ENCODE data around the gene HTR7. TPM values are rescaled to one million over a fixed set of nuclear protein-coding genes. Genes with fewer than 3 reads are reported as not detected.

The HTR7 gene
- total RNA-seq, 1 experiment from 2014 or later: 0.62 TPM

DNA sequence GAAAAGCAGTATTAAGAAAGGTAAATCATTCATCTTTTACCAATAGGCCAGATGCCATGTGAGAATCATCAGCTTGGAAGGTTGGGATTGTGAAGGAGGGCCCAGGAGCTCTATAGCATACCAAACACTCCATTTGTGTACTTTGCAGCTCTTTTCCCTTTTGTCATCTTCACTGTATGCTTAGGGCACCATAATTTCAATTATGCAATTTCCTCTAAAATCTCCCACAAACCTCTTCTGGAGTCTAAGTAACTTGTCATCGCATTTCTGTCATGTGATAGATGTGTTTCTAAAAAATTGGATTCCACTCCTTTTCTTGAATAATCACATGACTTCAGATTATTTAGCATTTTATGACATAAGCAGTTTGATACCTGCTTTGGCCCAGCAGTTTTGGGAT, 31.8 kb upstream of the HTR7 start:
- CTCF ChIA-PET: no interaction called here
- intact Hi-C loops (cut with micrococcal nuclease): loop anchor here (5.0 kb wide), 1 partner anchor 273 kb away; no protein-coding TSS in a partner anchor

DNA sequence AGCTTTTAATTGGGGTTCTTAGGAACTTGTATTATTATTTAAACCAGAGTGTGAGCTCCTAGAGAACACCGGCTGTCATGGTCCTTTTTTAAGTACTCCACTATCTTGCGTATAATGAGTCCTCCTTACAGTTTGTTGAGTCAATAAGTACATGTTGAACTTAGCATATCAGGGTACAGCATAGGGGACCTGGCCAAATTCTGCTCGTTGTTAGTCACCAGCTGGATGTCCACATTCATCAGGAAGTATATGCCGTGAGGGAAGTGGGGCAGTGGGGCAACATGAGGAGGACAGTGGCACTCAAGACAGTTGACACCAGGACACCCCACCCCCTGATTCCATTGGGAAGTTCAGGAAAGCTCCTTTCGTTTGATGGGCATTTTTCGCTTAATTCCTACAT, 30.5 kb upstream of the HTR7 start:
- no peaks in the 10 kb centered on the region for H3K9me3 ChIP-seq (ENCODE audit: low read length)
- TF ChIP-seq EZH2phosphoT487 (IDR thresholded peaks at IDR 0.05; ENCODE audit: borderline replicate concordance, low read length): no peak
- TF ChIP-seq, protein P1, sequence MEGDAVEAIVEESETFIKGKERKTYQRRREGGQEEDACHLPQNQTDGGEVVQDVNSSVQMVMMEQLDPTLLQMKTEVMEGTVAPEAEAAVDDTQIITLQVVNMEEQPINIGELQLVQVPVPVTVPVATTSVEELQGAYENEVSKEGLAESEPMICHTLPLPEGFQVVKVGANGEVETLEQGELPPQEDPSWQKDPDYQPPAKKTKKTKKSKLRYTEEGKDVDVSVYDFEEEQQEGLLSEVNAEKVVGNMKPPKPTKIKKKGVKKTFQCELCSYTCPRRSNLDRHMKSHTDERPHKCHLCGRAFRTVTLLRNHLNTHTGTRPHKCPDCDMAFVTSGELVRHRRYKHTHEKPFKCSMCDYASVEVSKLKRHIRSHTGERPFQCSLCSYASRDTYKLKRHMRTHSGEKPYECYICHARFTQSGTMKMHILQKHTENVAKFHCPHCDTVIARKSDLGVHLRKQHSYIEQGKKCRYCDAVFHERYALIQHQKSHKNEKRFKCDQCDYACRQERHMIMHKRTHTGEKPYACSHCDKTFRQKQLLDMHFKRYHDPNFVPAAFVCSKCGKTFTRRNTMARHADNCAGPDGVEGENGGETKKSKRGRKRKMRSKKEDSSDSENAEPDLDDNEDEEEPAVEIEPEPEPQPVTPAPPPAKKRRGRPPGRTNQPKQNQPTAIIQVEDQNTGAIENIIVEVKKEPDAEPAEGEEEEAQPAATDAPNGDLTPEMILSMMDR (conservative IDR thresholded peaks at IDR 0.05; ENCODE audit: low read depth, low read length): no peak
- no peak for TF ChIP-seq EZH2 (IDR thresholded peaks at IDR 0.05; ENCODE audit: low read length, unreplicated experiment)
- H3K4me3 ChIP-seq (ENCODE audit: low read length): no peak overlapping the region
- no peaks in the 10 kb centered on the region for H3K9me2 ChIP-seq (replicated peaks; ENCODE audit: low read length)
- H3K4me2 ChIP-seq (ENCODE audit: low read length): peak overlapping the region; percentile 23; the same call in 1 of the 2 replicates
- 0 out of 2 replicates have a peak, but pooled peaks cover 5% of the 10 kb centered on the region for H4K20me1 ChIP-seq (ENCODE audit: low read length)
- DNase-seq: peak; percentile 13
- H3K36me3 ChIP-seq (ENCODE audit: low read depth, low read length): peaks cover 21% of the 10 kb centered on the region
- ChIA-PET CTCF (no interaction called here), POLR2A (ENCODE audit: unreplicated experiment) (no interaction called here)
- no peaks in the 10 kb centered on the region for H3K79me2 ChIP-seq (ENCODE audit: low read length)
- no peaks in the 10 kb centered on the region for H3F3A ChIP-seq (ENCODE audit: low read length, unreplicated experiment)
- ATAC-seq: peak; percentile 8; the same call in 1 of the 2 replicates
- peak overlapping the region; percentile 70 for H3K27ac ChIP-seq (ENCODE audit: low read length)
- no TSS peak for BruUV-seq (replicated peaks)
- H3K9ac ChIP-seq (ENCODE audit: low read length): 0 out of 2 replicates have a peak overlapping the region, but pooled peaks have one; percentile 7
- no peak overlapping the region for H2AFZ ChIP-seq (ENCODE audit: low read length)
- intact Hi-C loops (cut with micrococcal nuclease): loop anchor here (5.0 kb wide), 1 partner anchor 274 kb away; no protein-coding TSS in a partner anchor
- peaks cover 56% of the 10 kb centered on the region for H3K4me1 ChIP-seq (ENCODE audit: insufficient read depth, low read length)
- H3K27me3 ChIP-seq (ENCODE audit: low read length): no peaks in the 10 kb centered on the region

More for the DNA sequence above, 31.8 kb upstream of the HTR7 start:
- peaks cover 47% of the 10 kb centered on the region for H3K4me1 ChIP-seq (ENCODE audit: insufficient read depth, low read length)
- H3K4me2 ChIP-seq (ENCODE audit: low read length): no peak overlapping the region; the same call in 1 of the 2 replicates
- H2AFZ ChIP-seq (ENCODE audit: low read length): no peak overlapping the region
- no TSS peak for BruUV-seq (replicated peaks)
- H3F3A ChIP-seq (ENCODE audit: low read length, unreplicated experiment): no peaks in the 10 kb centered on the region
- H3K27me3 ChIP-seq (ENCODE audit: low read length): no peaks in the 10 kb centered on the region
- POLR2A ChIA-PET (ENCODE audit: unreplicated experiment): no interaction called here
- H3K36me3 ChIP-seq (ENCODE audit: low read depth, low read length): peaks cover 21% of the 10 kb centered on the region
- H3K4me3 ChIP-seq (ENCODE audit: low read length): no peak overlapping the region
- ATAC-seq (no peak), DNase-seq (no peak)
- peak overlapping the region; percentile 47 for H3K27ac ChIP-seq (ENCODE audit: low read length)
- H3K79me2 ChIP-seq (ENCODE audit: low read length): no peaks in the 10 kb centered on the region
- no peaks in the 10 kb centered on the region for H3K9me3 ChIP-seq (ENCODE audit: low read length)
- no peaks in the 10 kb centered on the region for H3K9me2 ChIP-seq (replicated peaks; ENCODE audit: low read length)
- 0 out of 2 replicates have a peak, but pooled peaks cover 5% of the 10 kb centered on the region for H4K20me1 ChIP-seq (ENCODE audit: low read length)
- TF ChIP-seq, protein P1 (conservative IDR thresholded peaks at IDR 0.05; ENCODE audit: low read depth, low read length): no peak
- no peak for TF ChIP-seq EZH2phosphoT487 (IDR thresholded peaks at IDR 0.05; ENCODE audit: borderline replicate concordance, low read length)
- no peak for TF ChIP-seq EZH2 (IDR thresholded peaks at IDR 0.05; ENCODE audit: low read length, unreplicated experiment)
- no peak overlapping the region for H3K9ac ChIP-seq (ENCODE audit: low read length)

DNA sequence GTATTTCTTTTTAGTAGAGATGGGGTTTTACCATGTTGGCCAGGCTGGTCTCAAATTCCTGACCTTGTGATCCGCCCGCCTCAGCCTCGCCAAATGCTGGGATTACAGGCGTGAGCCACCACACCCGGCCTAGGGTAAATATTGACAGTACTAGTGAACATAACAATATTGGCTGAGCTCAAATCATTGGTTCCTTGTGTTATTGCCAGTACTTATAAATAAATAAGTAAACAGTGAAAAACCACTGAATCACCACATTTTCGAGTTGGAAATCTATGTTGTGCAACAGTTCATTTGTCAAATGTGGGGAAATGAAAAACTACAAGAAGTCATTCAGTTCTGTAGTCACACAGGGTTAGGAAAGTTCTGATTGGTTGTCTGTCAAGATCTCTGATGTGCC, 29.7 kb upstream of the HTR7 start:
- 0 out of 2 replicates have a peak, but pooled peaks cover 5% of the 10 kb centered on the region for H4K20me1 ChIP-seq (ENCODE audit: low read length)
- peak overlapping the region; percentile 70 for H3K27ac ChIP-seq (ENCODE audit: low read length)
- no peaks in the 10 kb centered on the region for H3K9me2 ChIP-seq (replicated peaks; ENCODE audit: low read length)
- H2AFZ ChIP-seq (ENCODE audit: low read length): no peak overlapping the region
- H3K9me3 ChIP-seq (ENCODE audit: low read length): no peaks in the 10 kb centered on the region
- intact Hi-C loops (cut with micrococcal nuclease): loop anchor here (1.0 to 5.0 kb wide), 2 partner anchors 23 to 275 kb away; no protein-coding TSS in a partner anchor
- H3K27me3 ChIP-seq (ENCODE audit: low read length): no peaks in the 10 kb centered on the region
- DNase-seq: peak; percentile 78
- no TSS peak for BruUV-seq (replicated peaks)
- H3K79me2 ChIP-seq (ENCODE audit: low read length): no peaks in the 10 kb centered on the region
- H3F3A ChIP-seq (ENCODE audit: low read length, unreplicated experiment): no peaks in the 10 kb centered on the region
- H3K36me3 ChIP-seq (ENCODE audit: low read depth, low read length): peaks cover 21% of the 10 kb centered on the region
- ChIA-PET CTCF (no interaction called here), POLR2A (ENCODE audit: unreplicated experiment) (no interaction called here)
- H3K4me2 ChIP-seq (ENCODE audit: low read length): peak overlapping the region; percentile 23; the same call in 1 of the 2 replicates
- no peak overlapping the region for H3K9ac ChIP-seq (ENCODE audit: low read length)
- peak; percentile 65 for ATAC-seq
- peaks cover 56% of the 10 kb centered on the region for H3K4me1 ChIP-seq (ENCODE audit: insufficient read depth, low read length)
- TF ChIP-seq, protein P1 (conservative IDR thresholded peaks at IDR 0.05; ENCODE audit: low read depth, low read length): no peak
- no peak for TF ChIP-seq EZH2phosphoT487 (IDR thresholded peaks at IDR 0.05; ENCODE audit: borderline replicate concordance, low read length)
- no peak for TF ChIP-seq EZH2 (IDR thresholded peaks at IDR 0.05; ENCODE audit: low read length, unreplicated experiment)
- H3K4me3 ChIP-seq (ENCODE audit: low read length): no peak overlapping the region

All from PC-3 (cell line).